HG02610 (cell line): ENCODE measurements around the gene LURAP1L.

Experiments
- ATAC-seq: cut with Tn5 transposase; IDR thresholded peaks from one replicate; pipeline ENCODE4 v1.9.1; 2021; ENCODE audit warnings: mild to moderate bottlenecking, moderate library complexity; ENCODE audit not compliant: unreplicated experiment

The LURAP1L gene

GRCh38 chr9:12775679-12776512 is 1.1 kb downstream of the LURAP1L start:
- ATAC-seq: peak; percentile 86

DNA sequence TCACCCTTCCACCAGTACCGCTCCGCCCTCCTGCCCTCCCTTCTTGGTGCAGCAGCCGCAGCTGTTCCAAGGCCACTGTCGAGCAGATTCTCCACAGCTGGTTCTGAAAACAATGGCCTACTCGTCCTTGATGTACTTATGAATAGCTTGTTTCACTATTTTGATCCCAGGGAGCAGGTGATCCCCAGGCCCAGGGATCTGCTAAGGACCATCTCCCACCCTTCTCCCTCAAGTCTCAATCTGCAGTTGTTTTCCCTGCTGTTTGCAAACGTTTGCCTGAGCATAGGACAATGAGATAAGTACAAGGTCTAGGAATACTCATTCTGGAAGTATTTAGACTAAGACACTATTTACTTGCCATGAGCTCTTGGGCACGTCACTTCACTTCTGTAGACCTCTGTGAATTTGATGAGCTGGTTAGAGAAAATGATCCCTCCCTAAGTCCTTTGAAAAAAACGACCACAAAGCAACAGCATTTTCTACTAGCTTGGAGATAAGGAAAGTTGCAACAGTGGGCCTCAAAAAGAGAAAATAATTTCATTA is 1.8 kb downstream of the LURAP1L start:
- ATAC-seq: no peak

DNA sequence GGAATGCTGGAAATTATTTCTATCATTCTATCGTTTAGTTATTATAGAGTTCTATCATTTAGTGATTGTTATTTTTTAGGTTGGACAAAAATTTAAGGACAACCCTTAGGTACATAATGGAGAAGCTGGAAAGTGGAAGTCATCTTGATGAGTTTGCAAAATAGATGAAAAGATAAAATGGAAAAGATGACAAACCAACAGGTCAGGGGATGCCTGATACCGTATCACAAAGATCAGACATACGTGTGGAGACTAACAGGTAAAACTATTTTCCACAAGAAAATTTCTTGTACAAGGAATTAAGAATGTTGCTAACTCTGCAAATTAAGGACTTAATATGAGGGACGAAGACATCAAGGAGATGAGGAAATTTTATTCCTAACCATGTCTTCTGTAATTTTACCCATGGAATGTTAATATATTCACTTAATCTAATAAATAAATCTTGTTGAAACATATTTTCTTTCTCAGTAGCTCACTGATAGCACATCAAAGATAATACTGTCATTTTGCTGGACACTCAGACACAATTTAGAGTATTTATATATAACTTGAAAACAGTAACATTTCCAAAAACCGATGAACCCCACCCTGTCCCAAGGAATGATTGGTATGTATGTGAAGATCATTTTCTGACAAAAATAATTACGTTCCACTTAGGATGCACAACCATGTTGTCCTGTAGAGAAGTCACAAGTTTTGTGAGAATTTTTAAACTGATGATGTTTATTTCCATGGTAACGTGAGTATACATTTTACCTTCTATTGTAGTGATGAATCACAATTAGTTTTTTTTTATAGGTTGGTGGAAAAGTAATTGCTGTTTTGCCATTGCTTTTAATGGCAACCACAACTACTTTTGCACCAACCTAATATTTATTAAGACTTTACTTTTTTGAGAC is 2.6 kb downstream of the LURAP1L start:
- no peak for ATAC-seq

DNA sequence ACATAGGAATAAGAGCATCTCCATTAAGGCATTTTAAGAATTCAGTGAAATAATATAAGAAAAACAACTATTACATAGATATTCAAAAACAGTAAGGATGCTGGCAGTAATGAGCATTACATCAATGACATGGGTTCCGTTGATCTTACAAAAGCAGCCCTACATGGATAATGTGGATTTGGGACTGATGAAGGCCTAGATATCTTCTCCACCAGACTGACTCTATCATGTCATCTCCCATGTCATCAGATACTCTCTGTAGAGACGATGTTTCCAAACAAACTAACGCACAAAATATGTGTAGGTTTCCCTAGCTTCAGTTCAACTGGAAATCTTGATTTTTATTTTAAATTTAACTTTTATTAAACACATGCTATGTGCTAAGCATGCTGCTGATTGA is 3.6 kb downstream of the LURAP1L start:
- ATAC-seq: no peak

- ATAC-seq: no peak
Measured at GRCh38 chr9:12781226-12781733, 6.5 kb downstream of the LURAP1L start.

DNA sequence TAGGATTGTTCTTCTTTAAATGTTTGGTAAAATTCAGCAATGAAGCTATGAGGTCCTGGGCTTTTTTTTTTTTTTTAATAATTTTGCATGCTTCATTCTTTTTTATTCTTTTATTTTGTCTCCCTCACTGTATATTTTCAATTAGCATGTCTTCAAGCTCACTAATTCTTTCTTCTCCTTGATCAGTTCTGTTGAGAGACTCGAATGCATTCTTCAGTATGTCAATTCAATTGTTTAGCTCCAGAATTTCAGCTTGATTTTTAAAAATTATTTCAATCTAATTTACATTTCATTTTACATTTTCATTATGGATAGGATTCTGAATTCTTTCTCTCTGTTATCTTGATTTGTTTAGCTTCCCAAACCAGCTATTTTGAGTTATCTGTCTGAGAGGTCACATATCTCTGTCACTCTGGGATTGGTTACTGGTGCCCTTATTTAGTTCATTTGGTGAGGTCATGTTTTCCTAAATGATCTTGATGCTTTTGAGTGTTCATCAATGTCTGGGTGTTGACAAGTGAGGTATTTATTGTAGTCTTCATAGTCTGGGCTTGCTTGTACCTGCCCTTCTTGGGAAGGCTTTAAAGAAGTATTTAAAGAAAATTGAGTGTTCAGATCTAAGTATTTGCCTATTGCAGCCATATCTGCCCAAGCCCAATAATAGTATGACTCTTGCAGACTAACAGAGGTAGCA is 9.1 kb downstream of the LURAP1L start:
- ATAC-seq: no peak

GRCh38 chr9:12784461-12785259 is 9.8 kb downstream of the LURAP1L start:
- peak; percentile 97 for ATAC-seq

DNA sequence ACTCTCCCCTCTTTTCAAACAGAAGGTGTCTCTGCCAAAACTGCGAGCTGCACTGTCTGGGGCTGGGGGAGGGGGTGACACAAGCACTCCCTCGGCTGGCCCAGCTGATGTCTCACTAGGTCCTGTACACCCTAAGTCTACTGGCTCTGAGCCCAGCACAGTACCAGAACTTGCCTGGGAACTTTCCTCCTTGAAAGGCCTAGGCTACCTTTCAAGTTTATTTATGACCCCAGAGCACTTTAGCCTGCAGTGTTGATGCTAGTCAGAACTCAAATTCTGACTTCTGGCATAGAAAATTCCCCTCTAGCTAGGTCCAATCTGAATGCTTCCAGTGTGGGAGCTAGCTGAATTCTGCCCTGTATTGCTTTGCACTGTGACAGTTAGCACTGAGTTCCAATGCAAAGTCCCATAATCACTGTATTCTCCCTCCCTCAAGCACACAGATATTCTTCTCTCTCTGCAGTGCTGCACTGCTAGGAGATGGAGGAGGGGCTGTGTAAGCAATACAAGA is 10.5 kb downstream of the LURAP1L start:
- no peak for ATAC-seq

DNA sequence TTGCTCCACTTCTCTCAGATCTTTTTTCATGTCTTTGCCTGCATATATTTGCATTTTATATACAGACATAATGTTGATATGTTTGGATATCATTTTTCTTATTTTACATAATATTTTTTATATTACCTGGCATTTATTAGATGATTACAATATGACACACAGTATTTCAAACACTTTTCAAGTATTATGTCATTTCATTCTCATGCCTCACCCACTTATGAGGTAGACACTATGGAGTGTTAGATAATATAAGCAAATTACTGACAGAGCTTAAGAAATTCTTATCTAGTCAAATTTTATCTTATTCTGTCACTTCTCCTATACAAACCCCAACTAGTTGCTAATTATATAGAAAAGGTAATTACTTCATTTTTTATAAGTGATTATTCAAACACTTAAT is 11.1 kb downstream of the LURAP1L start:
- no peak for ATAC-seq

GRCh38 chr9:12790001-12790400 is 15.2 kb downstream of the LURAP1L start:
- no peak for ATAC-seq

DNA sequence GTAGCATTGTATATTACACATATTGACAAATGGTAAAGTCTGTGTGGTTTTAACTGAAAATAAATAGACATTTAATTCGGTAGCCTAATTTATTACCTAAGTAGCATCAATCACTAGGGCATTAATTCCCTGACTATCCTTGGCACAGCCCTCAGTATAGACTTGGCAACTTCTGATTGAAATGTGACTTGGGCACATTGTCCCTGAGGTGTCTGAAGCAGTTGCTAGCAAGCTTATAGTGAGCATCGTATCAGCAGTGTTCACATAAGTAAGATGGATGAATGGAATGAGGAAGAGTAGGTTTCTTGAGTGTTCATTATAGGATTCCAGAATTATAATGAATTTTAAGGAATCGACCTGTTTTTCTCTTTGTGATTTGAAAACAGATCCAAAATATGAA is 16.1 kb downstream of the LURAP1L start:
- ATAC-seq: no peak

DNA sequence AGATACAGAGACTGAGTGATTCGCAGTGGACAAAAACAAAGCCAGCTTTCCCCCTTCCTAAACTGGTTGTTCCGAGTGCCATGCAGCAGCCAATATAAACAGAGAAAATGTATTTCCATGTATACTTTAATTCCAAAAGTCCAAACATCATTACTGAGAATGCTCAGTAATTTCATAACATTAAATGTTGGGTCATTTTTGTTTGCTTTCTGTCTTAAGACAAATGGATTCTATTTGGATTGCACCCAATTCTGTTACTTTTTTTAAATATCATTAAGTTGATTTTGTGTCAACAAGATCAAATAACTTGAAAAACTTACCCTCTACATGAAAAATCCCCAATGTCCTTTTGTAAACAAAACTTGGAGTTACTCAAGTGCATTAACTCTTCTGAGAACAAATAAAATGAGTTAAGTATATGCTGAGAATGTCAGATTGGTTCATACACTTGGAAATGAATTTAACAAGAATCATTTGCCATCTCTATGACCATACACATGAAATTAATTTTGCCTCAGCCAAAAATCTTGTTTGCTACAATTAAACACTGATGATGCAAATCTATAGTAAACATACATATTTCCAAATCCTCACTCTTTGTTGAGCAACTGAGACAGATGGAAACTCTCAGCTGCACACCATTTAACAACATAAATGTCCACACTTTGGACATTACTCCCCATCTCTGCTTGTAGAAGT is 19.4 kb downstream of the LURAP1L start:
- no peak for ATAC-seq

DNA sequence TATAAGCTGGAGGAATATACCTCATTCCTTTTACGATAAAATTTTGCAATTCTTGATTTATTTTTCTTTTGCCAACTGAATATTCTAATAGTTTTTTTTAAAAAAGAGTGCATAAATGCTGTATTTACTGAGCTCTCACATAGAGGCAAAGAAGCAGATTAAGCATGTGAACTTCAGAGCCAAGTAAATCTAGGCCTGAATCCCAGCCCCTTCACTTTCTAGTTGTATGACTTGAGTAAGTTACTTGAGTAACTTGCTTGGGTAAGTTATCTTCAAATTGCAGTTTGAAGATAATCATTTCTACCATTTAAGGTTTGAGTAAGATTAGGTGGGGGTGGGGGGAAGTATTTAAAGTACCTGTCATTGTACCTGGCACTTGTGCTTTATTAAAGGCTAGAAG is 21.8 kb downstream of the LURAP1L start:
- ATAC-seq: no peak

DNA sequence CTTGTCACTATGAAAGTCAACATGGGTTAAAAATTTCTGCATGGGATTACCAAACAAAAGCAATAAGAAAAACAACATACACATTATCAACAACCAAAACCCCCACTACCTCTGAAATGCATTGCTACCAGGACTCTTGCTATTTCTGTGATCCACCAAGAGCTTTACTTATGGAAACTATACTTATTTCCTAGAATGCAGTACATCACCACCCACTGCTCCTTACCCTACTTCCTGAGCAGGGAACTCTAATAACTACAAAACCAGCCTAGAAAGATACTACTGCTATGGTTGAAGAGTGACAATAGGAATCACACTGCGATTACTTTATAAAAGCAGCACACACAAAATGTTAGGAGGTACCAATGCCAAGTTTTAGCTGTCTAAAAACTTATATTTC is 22.2 kb downstream of the LURAP1L start:
- ATAC-seq: no peak

GRCh38 chr9:12798066-12798770 is 23.4 kb downstream of the LURAP1L start:
- ATAC-seq: no peak

DNA sequence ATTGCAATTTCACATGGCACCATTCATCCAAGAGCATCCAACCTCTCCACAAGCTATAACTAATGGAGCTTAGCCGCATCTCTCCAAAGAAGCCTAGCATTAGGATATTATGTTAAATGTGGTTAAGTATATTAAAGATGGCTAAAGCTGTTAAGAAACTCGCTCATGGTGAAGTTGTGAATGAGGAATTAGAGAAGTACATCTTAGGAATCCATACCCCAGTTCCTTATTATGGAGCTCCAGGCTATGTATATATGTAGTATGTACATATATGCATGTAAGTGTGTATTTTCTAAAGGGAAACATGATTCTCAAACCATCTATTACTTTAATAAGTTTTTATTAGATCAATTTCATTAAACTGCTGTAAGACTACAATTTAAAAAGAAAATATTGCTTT is 26.4 kb downstream of the LURAP1L start:
- ATAC-seq: no peak

DNA sequence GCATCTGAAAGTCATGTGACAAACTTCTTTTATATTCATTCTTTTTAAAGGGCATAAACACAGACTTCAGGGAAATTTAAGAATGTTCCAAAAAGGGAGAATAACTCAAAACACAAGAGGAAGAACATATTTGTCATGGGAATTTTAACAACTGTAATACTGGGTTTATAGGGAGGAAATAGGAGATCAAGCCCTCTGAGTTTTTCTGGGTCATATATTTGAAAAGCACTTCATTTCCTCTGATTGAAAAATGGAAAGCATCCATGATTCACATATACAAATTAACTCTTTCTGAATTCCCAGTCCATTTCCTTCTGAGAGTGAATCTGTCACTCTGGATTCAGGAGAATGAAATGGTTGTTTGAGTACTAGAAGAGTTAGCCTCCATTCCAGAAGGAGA is 26.8 kb downstream of the LURAP1L start:
- no peak for ATAC-seq

DNA sequence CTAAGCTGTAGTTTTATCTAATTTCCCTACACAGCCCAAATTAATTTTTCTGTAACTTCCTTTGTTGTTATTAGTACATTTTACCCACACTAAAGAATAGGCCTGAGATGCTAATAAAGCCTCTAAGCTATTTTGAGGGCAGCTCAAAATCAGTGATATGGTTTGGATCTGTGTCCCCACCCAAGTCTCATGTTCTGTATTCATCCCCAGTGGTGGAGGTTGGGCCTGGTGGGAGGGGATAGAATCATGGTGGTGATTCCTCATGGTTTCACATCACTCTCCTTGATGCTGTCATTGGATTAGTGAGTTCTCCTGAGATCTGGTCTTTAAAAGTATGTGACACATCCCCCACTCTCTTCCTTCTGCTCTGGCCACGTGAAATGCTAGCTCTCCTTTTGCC is 27.3 kb downstream of the LURAP1L start:
- no peak for ATAC-seq

DNA sequence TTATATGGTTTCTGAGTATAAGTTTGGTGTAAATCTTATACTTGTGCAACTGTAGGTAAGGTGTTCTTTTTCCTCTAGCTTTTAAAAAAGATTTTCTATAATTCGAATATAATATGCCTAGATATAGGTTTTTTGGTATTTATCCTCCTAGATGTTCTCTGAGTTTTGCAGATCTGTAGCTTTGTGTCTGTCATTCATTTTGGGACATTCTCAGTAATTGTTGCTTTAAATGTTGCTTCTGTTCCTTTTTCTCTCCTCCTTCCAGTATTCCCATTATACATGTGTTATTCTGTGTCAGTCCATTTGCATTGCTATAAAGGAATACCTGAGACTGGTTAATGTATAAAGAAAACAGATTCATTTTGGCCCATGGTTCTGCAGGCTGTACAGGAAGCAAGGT is 33.7 kb downstream of the LURAP1L start:
- ATAC-seq: no peak
